Transverse colon (tissue), 4 donors: ENCODE results near the gene RCBTB1.

ENCODE experiments used
- POLR2A ChIP-seq: fragments of 450-650 bp; IDR thresholded peaks from one replicate; pipeline ENCODE4 v1.6.1; 2016; ENCODE audit warnings: antibody characterized with exemption, mild to moderate bottlenecking, moderate library complexity
- POLR2AphosphoS5 ChIP-seq, 3 donors: sonication (generic); formaldehyde crosslinking; IDR thresholded peaks; one replicate each; pipeline ENCODE4 v1.6.1; 2016; ENCODE audit warnings: antibody characterized with exemption in 3 of 3
- TF ChIP-seq, protein P1 (sequence below), 5 experiments: fragments of 200-600 bp in 3 of 5; fragments of 450-650 bp in 2 of 5; sonication (generic) in 3 of 5; IDR thresholded peaks; 1 replicate in 2 of 5; 2 replicates in 3 of 5; pipeline ENCODE4 v1.5.1; 2016 to 2017; ENCODE audit warnings: antibody characterized with exemption in 5 of 5, inconsistent platforms in 3 of 5, mild to moderate bottlenecking in 2 of 5, moderate library complexity in 1 of 5

DNA sequence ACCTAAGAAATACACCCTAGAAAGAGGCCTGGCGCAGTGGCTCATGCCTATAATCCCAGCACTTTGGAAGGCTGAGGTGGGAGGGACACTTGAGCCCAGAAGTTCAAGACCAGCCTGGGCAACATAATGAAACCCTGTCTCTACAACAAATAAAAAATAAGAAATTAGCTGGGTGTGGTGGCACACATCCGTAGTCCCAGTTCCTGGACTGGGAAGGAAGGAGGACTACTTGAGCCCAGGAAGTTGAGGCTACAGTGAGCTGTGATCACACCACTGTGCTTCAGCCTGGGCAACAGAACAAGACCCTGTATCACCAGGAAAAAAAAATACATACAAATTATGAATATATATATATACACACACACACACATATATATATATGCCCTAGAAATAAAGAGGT is 47.0 kb downstream of the RCBTB1 start:
- TF ChIP-seq, protein P1, sequence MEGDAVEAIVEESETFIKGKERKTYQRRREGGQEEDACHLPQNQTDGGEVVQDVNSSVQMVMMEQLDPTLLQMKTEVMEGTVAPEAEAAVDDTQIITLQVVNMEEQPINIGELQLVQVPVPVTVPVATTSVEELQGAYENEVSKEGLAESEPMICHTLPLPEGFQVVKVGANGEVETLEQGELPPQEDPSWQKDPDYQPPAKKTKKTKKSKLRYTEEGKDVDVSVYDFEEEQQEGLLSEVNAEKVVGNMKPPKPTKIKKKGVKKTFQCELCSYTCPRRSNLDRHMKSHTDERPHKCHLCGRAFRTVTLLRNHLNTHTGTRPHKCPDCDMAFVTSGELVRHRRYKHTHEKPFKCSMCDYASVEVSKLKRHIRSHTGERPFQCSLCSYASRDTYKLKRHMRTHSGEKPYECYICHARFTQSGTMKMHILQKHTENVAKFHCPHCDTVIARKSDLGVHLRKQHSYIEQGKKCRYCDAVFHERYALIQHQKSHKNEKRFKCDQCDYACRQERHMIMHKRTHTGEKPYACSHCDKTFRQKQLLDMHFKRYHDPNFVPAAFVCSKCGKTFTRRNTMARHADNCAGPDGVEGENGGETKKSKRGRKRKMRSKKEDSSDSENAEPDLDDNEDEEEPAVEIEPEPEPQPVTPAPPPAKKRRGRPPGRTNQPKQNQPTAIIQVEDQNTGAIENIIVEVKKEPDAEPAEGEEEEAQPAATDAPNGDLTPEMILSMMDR (IDR thresholded peaks at IDR 0.05) = no peak
- TF ChIP-seq POLR2AphosphoS5 (IDR thresholded peaks at IDR 0.05) (no peak), POLR2A (no peak)
